Erythroblast (primary cell): Measurements from ENCODE around the gene C22orf42.
"Not testable (repeated sequence)": the region's sequence is repeated elsewhere in the genome, so short reads cannot be mapped to it uniquely, and the experiment has no call there.

Source experiments
- GATA1 ChIP-seq: IDR thresholded peaks from 2 replicates; pipeline ENCODE4 v1.6.1; 2011; ENCODE audit warnings: low read depth, mild to moderate bottlenecking, control low read depth, low read length, moderate library complexity
- POLR2A ChIP-seq: IDR thresholded peaks from 2 replicates; pipeline ENCODE4 v1.6.1; 2011; ENCODE audit warnings: mild to moderate bottlenecking, low read length

DNA sequence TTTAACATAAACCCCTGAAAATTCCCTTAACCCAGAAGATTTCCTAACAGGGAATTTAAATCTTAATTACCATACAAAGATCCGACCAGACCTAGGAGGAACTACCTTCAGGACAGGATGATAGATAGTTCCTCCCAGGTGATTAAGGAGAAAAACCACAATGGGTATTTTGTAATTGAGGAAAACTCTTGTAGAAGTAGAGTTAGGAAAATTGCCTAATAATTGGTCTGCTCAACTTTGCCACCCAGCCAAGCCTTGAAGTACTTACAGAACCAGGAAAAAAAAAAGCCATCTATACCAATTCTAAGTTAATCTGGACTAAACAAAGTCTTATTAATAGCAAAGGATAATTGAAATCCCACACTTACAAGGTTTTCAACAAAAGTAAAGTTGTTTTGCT, 20.5 kb downstream of the C22orf42 start:
- TF ChIP-seq POLR2A, GATA1: not testable (repeated sequence)
